Mesothelial cell of epicardium (in vitro differentiated cells): ENCODE results near the gene TYW5. TPM values are rescaled to one million over a fixed set of nuclear protein-coding genes. Genes with fewer than 3 reads are reported as not detected.

Experiments used
- DNase-seq, 2 experiments: peaks; one replicate each; pipeline ENCODE4 v3.0.0; 2021; ENCODE audit warnings: low spot score in 2 of 2; ENCODE audit not compliant: unreplicated experiment in 2 of 2
- H3K27ac Mint-ChIP-seq: 2 replicates; pipeline ENCODE4 v1.8.0; 2021; ENCODE audit warnings: mixed read lengths
- H3K27me3 Mint-ChIP-seq: 2 replicates; pipeline ENCODE4 v1.8.0; 2021; ENCODE audit warnings: low read depth, mixed read lengths
- H3K36me3 Mint-ChIP-seq: 2 replicates; pipeline ENCODE4 v1.8.0; 2021; ENCODE audit warnings: mixed read lengths
- H3K4me1 Mint-ChIP-seq: 2 replicates; pipeline ENCODE4 v1.8.0; 2021; ENCODE audit warnings: mixed read lengths
- H3K4me3 Mint-ChIP-seq: 2 replicates; pipeline ENCODE4 v1.8.0; 2021; ENCODE audit warnings: mild to moderate bottlenecking, moderate library complexity, mixed read lengths
- H3K9me3 Mint-ChIP-seq: 2 replicates; pipeline ENCODE4 v1.8.0; 2021; ENCODE audit warnings: mixed read lengths
- total RNA-seq: library from RNA; stranded (reverse); gene quantifications from 3 replicates; pipeline ENCODE4 v1.2.1, GENCODE V29; 2021
- TF ChIP-seq, protein P1 (sequence below): fragments of 200-600 bp; sonication (generic); IDR thresholded peaks from one replicate; pipeline ENCODE4 v1.5.0; 2021; ENCODE audit warnings: antibody characterized with exemption; ENCODE audit not compliant: unreplicated experiment

TYW5 gene
- total RNA-seq, 1 donor from 2014 or later, result 12.2 TPM

DNA sequence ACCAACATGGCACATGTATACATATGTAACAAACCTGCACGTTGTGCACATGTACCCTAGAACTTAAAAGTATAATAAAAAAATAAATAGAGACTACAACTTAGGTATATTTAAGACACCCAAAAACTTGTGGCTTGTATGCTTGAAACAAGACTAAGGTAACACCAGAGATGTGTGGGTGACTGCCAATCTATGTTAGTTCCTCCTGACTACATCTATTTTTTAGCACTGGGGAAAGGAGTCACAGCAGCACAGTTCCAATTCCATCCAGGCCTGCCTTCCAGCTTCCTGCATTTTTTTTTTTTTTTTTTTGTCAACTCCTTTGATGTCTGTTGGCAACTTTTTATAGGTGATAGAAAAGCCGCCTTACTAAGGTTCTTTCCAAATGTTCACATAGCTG lies 26.0 kb downstream of the TYW5 start:
- Mint-ChIP-seq H3K36me3 (peaks cover 14% of the 10 kb centered on the region), H3K9me3 (no peaks in the 10 kb centered on the region), H3K4me3 (no peak overlapping the region), H3K4me1 (no peaks in the 10 kb centered on the region), H3K27me3 (no peaks in the 10 kb centered on the region), H3K27ac (peak overlapping the region; percentile 6)
- TF ChIP-seq, protein P1, sequence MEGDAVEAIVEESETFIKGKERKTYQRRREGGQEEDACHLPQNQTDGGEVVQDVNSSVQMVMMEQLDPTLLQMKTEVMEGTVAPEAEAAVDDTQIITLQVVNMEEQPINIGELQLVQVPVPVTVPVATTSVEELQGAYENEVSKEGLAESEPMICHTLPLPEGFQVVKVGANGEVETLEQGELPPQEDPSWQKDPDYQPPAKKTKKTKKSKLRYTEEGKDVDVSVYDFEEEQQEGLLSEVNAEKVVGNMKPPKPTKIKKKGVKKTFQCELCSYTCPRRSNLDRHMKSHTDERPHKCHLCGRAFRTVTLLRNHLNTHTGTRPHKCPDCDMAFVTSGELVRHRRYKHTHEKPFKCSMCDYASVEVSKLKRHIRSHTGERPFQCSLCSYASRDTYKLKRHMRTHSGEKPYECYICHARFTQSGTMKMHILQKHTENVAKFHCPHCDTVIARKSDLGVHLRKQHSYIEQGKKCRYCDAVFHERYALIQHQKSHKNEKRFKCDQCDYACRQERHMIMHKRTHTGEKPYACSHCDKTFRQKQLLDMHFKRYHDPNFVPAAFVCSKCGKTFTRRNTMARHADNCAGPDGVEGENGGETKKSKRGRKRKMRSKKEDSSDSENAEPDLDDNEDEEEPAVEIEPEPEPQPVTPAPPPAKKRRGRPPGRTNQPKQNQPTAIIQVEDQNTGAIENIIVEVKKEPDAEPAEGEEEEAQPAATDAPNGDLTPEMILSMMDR, result no peak
- DNase-seq, result no peak

DNA sequence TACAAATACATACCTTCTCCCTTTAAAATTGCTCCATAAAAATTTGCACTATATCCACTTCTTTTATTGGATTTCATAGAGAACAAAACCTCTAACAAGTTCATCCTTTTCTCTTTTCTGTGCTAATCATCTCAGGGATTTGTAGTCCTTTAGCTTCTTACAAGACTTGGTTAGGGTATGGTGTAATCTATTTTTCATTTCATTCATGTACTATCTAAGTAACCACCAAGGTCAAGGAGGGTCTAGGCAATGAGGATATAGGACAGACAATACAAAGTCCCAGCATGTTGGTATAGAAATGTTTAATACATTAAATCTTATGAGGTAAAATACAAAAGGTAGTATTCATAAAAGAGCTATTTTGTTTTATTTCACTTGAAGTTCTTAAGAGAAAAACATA lies 26.7 kb downstream of the TYW5 start:
- no peak for DNase-seq
- TF ChIP-seq, protein P1, result no peak
- Mint-ChIP-seq H3K27me3 (no peaks in the 10 kb centered on the region), H3K4me1 (no peaks in the 10 kb centered on the region), H3K9me3 (no peaks in the 10 kb centered on the region), H3K36me3 (peaks cover 14% of the 10 kb centered on the region), H3K4me3 (no peak overlapping the region), H3K27ac (no peak overlapping the region)

DNA sequence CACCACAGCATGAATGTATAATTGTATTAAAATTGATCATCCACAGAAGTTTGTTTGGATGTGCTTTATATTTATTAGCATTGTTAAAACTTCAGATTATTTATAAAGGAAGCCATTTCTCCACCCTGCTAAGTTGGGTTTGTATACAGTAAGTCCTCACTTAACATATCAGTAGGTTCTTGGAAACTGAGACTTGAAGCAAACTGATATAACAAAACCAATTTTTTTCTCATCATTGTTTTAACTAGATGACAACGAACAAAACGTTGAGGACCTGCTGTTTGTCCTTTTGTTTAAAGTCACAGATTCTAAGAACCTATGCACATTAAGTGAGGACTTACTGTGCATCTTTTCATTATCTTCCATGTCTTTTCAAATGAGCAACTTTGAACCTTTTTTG lies 27.1 kb downstream of the TYW5 start:
- Mint-ChIP-seq H3K27ac (no peak overlapping the region), H3K36me3 (peaks cover 14% of the 10 kb centered on the region), H3K4me1 (no peaks in the 10 kb centered on the region), H3K9me3 (no peaks in the 10 kb centered on the region), H3K4me3 (no peak overlapping the region), H3K27me3 (no peaks in the 10 kb centered on the region)
- DNase-seq, result no peak
- TF ChIP-seq, protein P1, result no peak

DNA sequence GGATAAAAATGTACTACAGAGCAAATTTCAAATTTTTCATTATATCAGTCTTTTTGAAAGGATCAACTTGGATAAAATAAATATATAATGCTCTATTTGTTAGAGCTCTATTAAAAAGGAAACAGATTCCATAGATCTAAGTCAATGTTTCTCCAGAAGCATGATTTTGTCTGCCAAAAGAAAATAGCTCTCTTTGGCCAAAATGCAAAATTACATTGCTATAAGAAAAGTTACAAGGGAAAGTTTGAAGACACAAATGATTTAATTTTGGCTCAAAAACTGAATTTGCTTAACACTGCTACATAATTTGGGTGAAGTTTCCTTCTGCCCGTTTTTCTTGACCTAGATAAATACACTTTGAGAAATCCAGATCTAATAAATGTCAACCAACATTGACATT lies 28.5 kb downstream of the TYW5 start:
- no peak for DNase-seq
- no peaks in the 10 kb centered on the region for H3K27me3 Mint-ChIP-seq
- H3K9me3 Mint-ChIP-seq, result no peaks in the 10 kb centered on the region
- H3K27ac Mint-ChIP-seq, result no peak overlapping the region
- H3K36me3 Mint-ChIP-seq, result peaks cover 10% of the 10 kb centered on the region
- H3K4me3 Mint-ChIP-seq, result no peak overlapping the region
- TF ChIP-seq, protein P1, result no peak
- peaks cover 7% of the 10 kb centered on the region for H3K4me1 Mint-ChIP-seq

DNA sequence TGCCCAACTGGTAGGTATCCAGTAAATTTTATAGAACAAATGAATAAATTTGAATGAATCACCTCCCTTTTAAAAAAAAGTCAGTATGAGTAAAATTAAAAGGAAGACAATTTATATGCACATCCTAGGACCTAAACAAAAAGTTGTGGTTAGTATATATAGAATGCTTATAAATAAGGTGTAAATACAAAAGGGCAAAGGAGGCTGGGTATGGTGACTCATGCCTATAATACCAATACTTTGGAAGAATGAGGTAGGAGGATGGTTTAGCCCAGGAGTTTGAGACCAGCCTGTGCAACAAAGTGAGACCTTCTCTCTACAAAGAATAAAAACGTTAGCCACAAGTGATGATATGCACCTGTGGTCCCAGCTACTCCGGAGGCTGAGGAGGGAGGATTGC lies 31.4 kb downstream of the TYW5 start:
- TF ChIP-seq, protein P1, result no peak
- Mint-ChIP-seq H3K9me3 (no peaks in the 10 kb centered on the region), H3K27ac (no peak overlapping the region), H3K27me3 (no peaks in the 10 kb centered on the region), H3K4me3 (no peak overlapping the region), H3K4me1 (peaks cover 7% of the 10 kb centered on the region), H3K36me3 (peaks cover 11% of the 10 kb centered on the region)
- no peak for DNase-seq

DNA sequence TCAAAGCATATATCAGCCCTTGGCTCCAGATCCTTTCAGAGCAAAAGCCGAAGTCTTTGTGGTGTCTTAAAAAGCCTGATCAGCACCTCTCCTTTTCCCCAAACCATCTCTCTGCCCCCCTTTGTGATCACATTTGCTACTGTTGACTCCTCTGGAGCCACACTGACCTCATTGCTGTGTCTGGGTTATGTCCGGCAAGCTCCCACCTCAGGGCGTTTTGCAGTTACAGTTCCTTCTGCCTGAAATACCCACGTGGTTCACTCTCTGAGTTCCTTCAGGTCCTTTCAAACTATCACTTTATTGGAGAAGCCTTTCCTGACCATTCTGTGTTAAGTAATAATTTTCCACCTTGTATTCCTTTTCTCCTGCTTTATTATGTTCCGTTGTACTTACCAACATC lies 32.4 kb downstream of the TYW5 start:
- H3K27me3 Mint-ChIP-seq, result no peaks in the 10 kb centered on the region

More for the DNA sequence above, 32.4 kb downstream of the TYW5 start:
- H3K27ac Mint-ChIP-seq, result no peak overlapping the region
- H3K4me3 Mint-ChIP-seq, result no peak overlapping the region
- peaks cover 14% of the 10 kb centered on the region for H3K36me3 Mint-ChIP-seq
- peaks cover 4% of the 10 kb centered on the region for H3K9me3 Mint-ChIP-seq
- peaks cover 7% of the 10 kb centered on the region for H3K4me1 Mint-ChIP-seq
- TF ChIP-seq, protein P1, result no peak
- DNase-seq, result no peak
